Transverse colon (tissue), 4 donors: ENCODE data around the gene RSPO3. TPM values are rescaled to one million over a fixed set of nuclear protein-coding genes. Genes with fewer than 3 reads are reported as not detected.

Experiments
- DNase-seq: peaks from one replicate; pipeline ENCODE4 v3.0.0-alpha.2; 2019
- H3K27ac ChIP-seq, 4 donors: fragments of 200-600 bp; sonication (generic); 2 replicates each; pipeline ENCODE4 v1.5.1; 2016 to 2018; ENCODE audit warnings: inconsistent platforms in 4 of 4
- H3K27me3 ChIP-seq: fragments of 200-600 bp; sonication (generic); 2 replicates; pipeline ENCODE4 v1.5.1; 2017; ENCODE audit warnings: inconsistent platforms
- H3K36me3 ChIP-seq, 4 donors: fragments of 200-600 bp; sonication (generic); 2 replicates each; pipeline ENCODE4 v1.5.1; 2017 to 2019; ENCODE audit warnings: inconsistent platforms in 4 of 4
- H3K4me1 ChIP-seq, 4 donors: fragments of 200-600 bp; sonication (generic); 2 replicates each; pipeline ENCODE4 v1.5.1; 2017 to 2020; ENCODE audit warnings: inconsistent platforms in 4 of 4
- H3K4me3 ChIP-seq, 4 donors: fragments of 200-600 bp; sonication (generic); 1 replicate in 1 of 4; 2 replicates in 3 of 4; pipeline versions ENCODE4 v1.5.1 to v1.6.1; 2017 to 2019; ENCODE audit warnings: inconsistent platforms in 4 of 4
- H3K9me3 ChIP-seq, 2 donors: fragments of 200-600 bp; sonication (generic); 2 replicates each; pipeline ENCODE4 v1.5.1; 2017 to 2019; ENCODE audit warnings: inconsistent platforms in 2 of 2
- EP300 ChIP-seq: sonication (generic); formaldehyde crosslinking; IDR thresholded peaks from one replicate; pipeline ENCODE4 v1.6.1; 2017; ENCODE audit warnings: antibody characterized with exemption, low read depth
- POLR2A ChIP-seq: fragments of 450-650 bp; IDR thresholded peaks from one replicate; pipeline ENCODE4 v1.6.1; 2016; ENCODE audit warnings: antibody characterized with exemption, mild to moderate bottlenecking, moderate library complexity
- POLR2AphosphoS5 ChIP-seq, 3 donors: sonication (generic); formaldehyde crosslinking; IDR thresholded peaks; one replicate each; pipeline ENCODE4 v1.6.1; 2016; ENCODE audit warnings: antibody characterized with exemption in 3 of 3
- WGBS, 2 donors: methylation state at CpG; one replicate each; pipeline ENCODE4 v1.1.5; 2018; ENCODE audit warnings: low coverage in 1 of 2; 5-methylcytosine and 5-hydroxymethylcytosine counted together
- in situ Hi-C, 4 donors: fragments of 200-750 bp; cut with MboI; loops; one replicate each; pipeline versions ENCODE4 v1.15.0 to v1.15.1; 2017; ENCODE audit warnings: low sequenced_read_pairs in 3 of 4, low pct_ligation_motif_present in 1 of 4, low pct_unique_long_range_greater_than_20kb in 1 of 4
- intact Hi-C: fragments of 100-400 bp; cut with DNase I; formaldehyde crosslinking; loops from one replicate; pipeline ENCODE4 v1.15.1; 2023; ENCODE audit warnings: low total_unique reads
- total RNA-seq, 4 donors: library from RNA; depleted of rRNA; stranded (reverse); fragments of >200 nt; gene quantifications; one replicate each; pipeline ENCODE4 v1.1.0, GENCODE V29; 2016
- TF ChIP-seq, protein P1 (sequence below), 5 experiments: fragments of 200-600 bp in 3 of 5; fragments of 450-650 bp in 2 of 5; sonication (generic) in 3 of 5; IDR thresholded peaks; 1 replicate in 2 of 5; 2 replicates in 3 of 5; pipeline ENCODE4 v1.5.1; 2016 to 2017; ENCODE audit warnings: antibody characterized with exemption in 5 of 5, inconsistent platforms in 3 of 5, mild to moderate bottlenecking in 2 of 5, moderate library complexity in 1 of 5

Gene RSPO3
- total RNA-seq, 4 donors from 2014 or later: 0.80 to 5.2 (median 2.7) TPM

- in situ Hi-C loops (no loop called here), intact Hi-C loops (no loop called here)
- no peak overlapping the region for H3K4me3 ChIP-seq
- H3K27ac ChIP-seq: no peak overlapping the region
- no peak for DNase-seq
- H3K27me3 ChIP-seq: no peaks in the 10 kb centered on the region
- H3K9me3 ChIP-seq: no peaks in the 10 kb centered on the region
- 58 to 62% methylated on average over 4 of the region's 4 CpGs for WGBS, 2 donors
- no peaks in the 10 kb centered on the region for H3K4me1 ChIP-seq
- H3K36me3 ChIP-seq: no peaks in the 10 kb centered on the region
- peak in 1 of 3 donors; percentile 20 for TF ChIP-seq POLR2AphosphoS5 (IDR thresholded peaks at IDR 0.05)
- TF ChIP-seq, protein P1, sequence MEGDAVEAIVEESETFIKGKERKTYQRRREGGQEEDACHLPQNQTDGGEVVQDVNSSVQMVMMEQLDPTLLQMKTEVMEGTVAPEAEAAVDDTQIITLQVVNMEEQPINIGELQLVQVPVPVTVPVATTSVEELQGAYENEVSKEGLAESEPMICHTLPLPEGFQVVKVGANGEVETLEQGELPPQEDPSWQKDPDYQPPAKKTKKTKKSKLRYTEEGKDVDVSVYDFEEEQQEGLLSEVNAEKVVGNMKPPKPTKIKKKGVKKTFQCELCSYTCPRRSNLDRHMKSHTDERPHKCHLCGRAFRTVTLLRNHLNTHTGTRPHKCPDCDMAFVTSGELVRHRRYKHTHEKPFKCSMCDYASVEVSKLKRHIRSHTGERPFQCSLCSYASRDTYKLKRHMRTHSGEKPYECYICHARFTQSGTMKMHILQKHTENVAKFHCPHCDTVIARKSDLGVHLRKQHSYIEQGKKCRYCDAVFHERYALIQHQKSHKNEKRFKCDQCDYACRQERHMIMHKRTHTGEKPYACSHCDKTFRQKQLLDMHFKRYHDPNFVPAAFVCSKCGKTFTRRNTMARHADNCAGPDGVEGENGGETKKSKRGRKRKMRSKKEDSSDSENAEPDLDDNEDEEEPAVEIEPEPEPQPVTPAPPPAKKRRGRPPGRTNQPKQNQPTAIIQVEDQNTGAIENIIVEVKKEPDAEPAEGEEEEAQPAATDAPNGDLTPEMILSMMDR (IDR thresholded peaks at IDR 0.05): no peak
Observed at GRCh38 chr6:127177030-127177922, 58.8 kb downstream of the RSPO3 start.

GRCh38 chr6:127177923-127178231 lies 59.4 kb downstream of the RSPO3 start:
- Histone ChIP-seq H3K4me3 (no peak overlapping the region), H3K4me1 (no peaks in the 10 kb centered on the region), H3K9me3 (no peaks in the 10 kb centered on the region), H3K27ac (no peak overlapping the region), H3K27me3 (no peaks in the 10 kb centered on the region), H3K36me3 (no peaks in the 10 kb centered on the region)
- no peak for DNase-seq
- in situ Hi-C loops: no loop called here
- intact Hi-C loops: no loop called here
- TF ChIP-seq EP300 (no peak), POLR2A (no peak)
- 18 to 29% methylated on average over 1 of the region's 1 CpG for WGBS, 2 donors

DNA sequence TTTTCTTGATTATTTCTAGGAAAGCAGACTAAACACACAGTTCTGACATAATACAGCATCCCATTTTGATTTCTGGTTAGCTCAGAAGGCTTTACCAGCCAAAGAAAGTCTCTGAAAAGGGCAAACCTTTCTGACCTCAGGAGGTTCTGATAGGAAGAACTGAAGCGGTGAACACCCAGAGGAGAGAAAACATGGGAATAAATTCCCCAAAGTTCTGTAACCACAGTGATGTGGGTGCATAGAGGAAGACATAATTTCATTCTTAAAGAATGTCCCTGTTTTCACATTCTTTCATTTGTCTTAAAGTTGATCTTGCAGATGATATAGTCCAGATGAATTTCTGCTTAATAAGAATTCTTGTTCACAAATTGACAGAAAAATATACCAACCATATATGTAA lies 60.3 kb downstream of the RSPO3 start:
- TF ChIP-seq POLR2A (no peak), EP300 (no peak), POLR2AphosphoS5 (IDR thresholded peaks at IDR 0.05) (no peak)
- TF ChIP-seq, protein P1 (IDR thresholded peaks at IDR 0.05): no peak
- 80% methylated on average over 1 of the region's 1 CpG for WGBS, 2 donors

DNA sequence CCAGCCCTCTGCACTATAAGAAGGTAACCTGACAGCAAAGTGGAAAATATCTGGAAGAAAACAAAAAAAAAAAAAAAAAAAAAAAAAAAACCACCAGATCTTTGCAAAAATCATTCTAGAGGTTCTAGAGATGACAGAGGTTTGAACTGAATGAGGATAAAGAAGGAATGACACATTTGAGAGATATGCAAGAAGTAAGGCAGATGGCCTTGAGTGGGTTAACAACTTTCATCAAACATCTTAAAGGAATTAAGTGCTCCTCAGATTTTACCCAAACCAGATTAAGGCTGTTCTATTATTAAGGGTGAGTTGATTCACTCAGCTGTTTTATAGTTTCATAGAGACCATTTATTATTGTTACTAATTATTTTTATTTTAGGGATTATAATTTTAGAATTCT lies 62.0 kb downstream of the RSPO3 start:
- DNase-seq: no peak
- H3K4me3 ChIP-seq: no peak overlapping the region
- H3K36me3 ChIP-seq: no peaks in the 10 kb centered on the region
- H3K27me3 ChIP-seq: no peaks in the 10 kb centered on the region
- no peak overlapping the region for H3K27ac ChIP-seq
- intact Hi-C loops (no loop called here), in situ Hi-C loops (no loop called here)
- TF ChIP-seq, protein P1 (IDR thresholded peaks at IDR 0.05): no peak
- TF ChIP-seq EP300 (no peak), POLR2A (no peak), POLR2AphosphoS5 (IDR thresholded peaks at IDR 0.05) (no peak)
- H3K9me3 ChIP-seq: no peaks in the 10 kb centered on the region
- H3K4me1 ChIP-seq: no peaks in the 10 kb centered on the region

More for the DNA sequence above, 60.3 kb downstream of the RSPO3 start:
- Histone ChIP-seq H3K4me3 (no peak overlapping the region), H3K27me3 (no peaks in the 10 kb centered on the region), H3K27ac (no peak overlapping the region), H3K9me3 (no peaks in the 10 kb centered on the region), H3K36me3 (no peaks in the 10 kb centered on the region), H3K4me1 (no peaks in the 10 kb centered on the region)
- in situ Hi-C loops: no loop called here
- intact Hi-C loops: no loop called here
- DNase-seq: no peak

DNA sequence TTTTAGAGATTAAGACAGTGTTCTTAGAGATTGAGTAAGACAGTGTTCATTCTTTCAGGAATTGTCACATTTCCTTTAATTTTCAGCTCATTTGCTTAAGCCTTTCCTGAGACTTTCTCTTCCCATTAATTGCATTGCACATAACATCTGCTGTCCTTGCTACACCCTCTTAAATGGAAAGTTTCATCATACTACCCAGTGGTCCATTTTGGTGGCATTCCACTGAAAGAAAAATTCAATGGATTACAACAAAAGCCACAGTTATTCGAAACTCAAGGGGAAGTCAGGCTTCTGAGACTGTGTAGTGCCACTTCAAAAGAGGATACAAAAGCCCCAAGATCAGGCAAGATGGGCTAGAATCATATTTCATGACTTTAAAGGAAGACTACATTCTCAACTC lies 64.0 kb downstream of the RSPO3 start:
- DNase-seq: no peak
- no peak for TF ChIP-seq POLR2AphosphoS5 (IDR thresholded peaks at IDR 0.05)
- TF ChIP-seq POLR2A: no peak
- TF ChIP-seq EP300: no peak
- TF ChIP-seq, protein P1 (IDR thresholded peaks at IDR 0.05): no peak
- no peaks in the 10 kb centered on the region for H3K9me3 ChIP-seq
- in situ Hi-C loops: no loop called here
- H3K27me3 ChIP-seq: no peaks in the 10 kb centered on the region
- no peaks in the 10 kb centered on the region for H3K36me3 ChIP-seq
- intact Hi-C loops: no loop called here
- H3K4me1 ChIP-seq: no peaks in the 10 kb centered on the region
- no peak overlapping the region for H3K27ac ChIP-seq
- WGBS, 2 donors: 59 to 86% methylated on average over 1 of the region's 1 CpG
- no peak overlapping the region for H3K4me3 ChIP-seq
